Upper lobe of left lung (tissue), 6 donors: ENCODE results near the gene RBM33. TPM values are rescaled to one million over a fixed set of nuclear protein-coding genes. Genes with fewer than 3 reads are reported as not detected.

Experiments used
- ATAC-seq, 2 donors: fragments of 200-7000 bp; cut with Tn5 transposase; one replicate each; pipeline ENCODE4 v1.9.1; 2022; ENCODE audit warnings: mild to moderate bottlenecking in 2 of 2, moderate library complexity in 2 of 2; ENCODE audit not compliant: low FRiP score in 2 of 2
- DNase-seq, 2 donors: peaks; one replicate each; pipeline ENCODE4 v3.0.0-alpha.2; 2019 to 2020
- H3K27ac ChIP-seq, 4 donors: fragments of 200-600 bp; sonication (generic); one replicate each; pipeline ENCODE4 v1.5.1; 2016 to 2019
- H3K27me3 ChIP-seq, 4 donors: fragments of 200-600 bp; sonication (generic); one replicate each; pipeline ENCODE4 v1.5.1; 2017 to 2019
- H3K36me3 ChIP-seq, 4 donors: fragments of 200-600 bp; sonication (generic); one replicate each; pipeline ENCODE4 v1.5.1; 2016 to 2019
- H3K4me1 ChIP-seq, 4 donors: fragments of 200-600 bp; sonication (generic); one replicate each; pipeline ENCODE4 v1.5.1; 2018 to 2019
- H3K4me3 ChIP-seq, 4 donors: fragments of 200-600 bp; sonication (generic); one replicate each; pipeline ENCODE4 v1.5.1; 2017 to 2019; ENCODE audit warnings: mild to moderate bottlenecking in 2 of 4, moderate library complexity in 1 of 4
- H3K9me3 ChIP-seq, 4 donors: fragments of 200-600 bp; sonication (generic); one replicate each; pipeline ENCODE4 v1.5.1; 2018 to 2019
- EP300 ChIP-seq, 4 donors: sonication (generic); formaldehyde crosslinking; IDR thresholded peaks; one replicate each; pipeline ENCODE4 v1.5.1; 2017; ENCODE audit warnings: antibody characterized with exemption in 4 of 4, control low read depth in 2 of 4
- POLR2A ChIP-seq, 4 donors: fragments of 450-650 bp; IDR thresholded peaks; one replicate each; pipeline ENCODE4 v1.5.1; 2016 to 2017; ENCODE audit warnings: antibody characterized with exemption in 4 of 4, mild to moderate bottlenecking in 2 of 4
- POLR2AphosphoS5 ChIP-seq, 2 donors: sonication (generic); formaldehyde crosslinking; IDR thresholded peaks; one replicate each; pipeline ENCODE4 v1.5.1; 2017; ENCODE audit warnings: antibody characterized with exemption in 2 of 2
- WGBS, 2 donors: methylation state at CpG; one replicate each; pipeline ENCODE4 v1.1.5; 2017 to 2018; 5-methylcytosine and 5-hydroxymethylcytosine counted together
- total RNA-seq, 6 donors: library from RNA; depleted of rRNA in 4 of 6; stranded (reverse); fragments of >200 nt in 4 of 6; gene quantifications; one replicate each; pipeline versions ENCODE4 v1.1.0 to v1.2.1, GENCODE V29; 2016 to 2021
- TF ChIP-seq, protein P1 (sequence below), 6 experiments: fragments of 450-650 bp in 4 of 6; fragments of 200-600 bp in 2 of 6; sonication (generic) in 2 of 6; IDR thresholded peaks; one replicate each; pipeline ENCODE4 v1.5.1; 2016 to 2019; ENCODE audit warnings: antibody characterized with exemption in 6 of 6
- donor health status: DM: no; HTN: no; CAD: no; lungs with moderate emphysema.
- donor health status: DM: no; HTN: yes; CAD: no; lungs with severe emphysema.

The RBM33 gene
- total RNA-seq, 6 donors from 2014 or later = 40.6 to 179 (median 76.4) TPM

DNA sequence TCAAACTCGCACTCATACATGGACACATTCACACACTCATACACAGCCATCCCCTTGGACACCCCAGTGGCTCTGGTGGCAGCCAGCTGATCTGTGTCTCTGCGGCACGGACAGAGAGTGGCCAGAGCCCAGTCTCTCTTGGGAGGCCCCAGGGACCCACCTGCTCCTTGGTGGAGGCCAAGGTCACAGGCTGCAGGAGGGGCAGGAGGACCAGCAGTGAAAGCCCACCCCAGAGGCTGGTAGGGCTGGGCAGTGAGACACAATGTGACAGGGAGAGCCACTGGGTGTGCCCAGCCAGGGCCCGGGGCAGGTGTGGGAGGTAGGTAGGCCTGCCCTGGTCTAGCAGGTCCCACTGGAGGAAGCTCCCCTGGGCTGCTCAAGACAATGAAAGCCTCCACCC, 149.3 kb downstream of the RBM33 start:
- no peak for TF ChIP-seq EP300 (IDR thresholded peaks at IDR 0.05)
- TF ChIP-seq POLR2AphosphoS5 (IDR thresholded peaks at IDR 0.05) = no peak
- TF ChIP-seq POLR2A (IDR thresholded peaks at IDR 0.05) = no peak
- TF ChIP-seq, protein P1, sequence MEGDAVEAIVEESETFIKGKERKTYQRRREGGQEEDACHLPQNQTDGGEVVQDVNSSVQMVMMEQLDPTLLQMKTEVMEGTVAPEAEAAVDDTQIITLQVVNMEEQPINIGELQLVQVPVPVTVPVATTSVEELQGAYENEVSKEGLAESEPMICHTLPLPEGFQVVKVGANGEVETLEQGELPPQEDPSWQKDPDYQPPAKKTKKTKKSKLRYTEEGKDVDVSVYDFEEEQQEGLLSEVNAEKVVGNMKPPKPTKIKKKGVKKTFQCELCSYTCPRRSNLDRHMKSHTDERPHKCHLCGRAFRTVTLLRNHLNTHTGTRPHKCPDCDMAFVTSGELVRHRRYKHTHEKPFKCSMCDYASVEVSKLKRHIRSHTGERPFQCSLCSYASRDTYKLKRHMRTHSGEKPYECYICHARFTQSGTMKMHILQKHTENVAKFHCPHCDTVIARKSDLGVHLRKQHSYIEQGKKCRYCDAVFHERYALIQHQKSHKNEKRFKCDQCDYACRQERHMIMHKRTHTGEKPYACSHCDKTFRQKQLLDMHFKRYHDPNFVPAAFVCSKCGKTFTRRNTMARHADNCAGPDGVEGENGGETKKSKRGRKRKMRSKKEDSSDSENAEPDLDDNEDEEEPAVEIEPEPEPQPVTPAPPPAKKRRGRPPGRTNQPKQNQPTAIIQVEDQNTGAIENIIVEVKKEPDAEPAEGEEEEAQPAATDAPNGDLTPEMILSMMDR (IDR thresholded peaks at IDR 0.05) = no peak
- Histone ChIP-seq H3K9me3 (no peaks in the 10 kb centered on the region), H3K27me3 (peaks cover 0 to 5% (median 0%) of the 10 kb centered on the region in 4 donors), H3K36me3 (no peaks in the 10 kb centered on the region), H3K4me1 (peaks cover 6 to 10% (median 7%) of the 10 kb centered on the region in 4 donors), H3K4me3 (no peak overlapping the region), H3K27ac (no peak overlapping the region)
- ATAC-seq (no peak), DNase-seq (no peak)
- WGBS, 2 donors = 76 to 85% methylated on average over 4 of the region's 4 CpGs

GRCh38 chr7:155794196-155794595, 149.7 kb downstream of the RBM33 start:
- H3K4me3 ChIP-seq = no peak overlapping the region

DNA sequence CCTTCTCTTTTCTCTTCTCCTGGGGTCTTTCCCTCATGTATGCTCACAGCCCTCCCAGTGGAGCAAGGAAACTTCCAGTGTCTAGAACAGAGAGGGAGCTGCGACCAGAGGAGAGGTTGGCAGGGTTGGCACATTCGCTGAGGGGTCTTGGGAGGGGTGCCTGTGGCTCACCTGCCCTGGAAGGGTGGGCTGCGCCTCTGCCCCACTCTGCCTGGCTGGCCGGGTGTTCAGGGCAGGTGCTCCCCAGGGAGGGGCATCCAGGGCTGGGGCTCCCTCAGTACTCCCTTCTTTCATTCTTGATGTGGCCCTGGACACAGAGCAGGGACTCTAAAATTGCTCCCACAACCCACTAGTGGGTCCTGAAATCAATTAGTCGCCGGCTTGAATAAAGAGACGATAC, 150.9 kb downstream of the RBM33 start:
- Histone ChIP-seq H3K4me1 (peaks cover 6 to 10% (median 7%) of the 10 kb centered on the region in 4 donors), H3K27ac (no peak overlapping the region), H3K4me3 (no peak overlapping the region), H3K36me3 (no peaks in the 10 kb centered on the region), H3K27me3 (peaks cover 0 to 5% (median 0%) of the 10 kb centered on the region in 4 donors), H3K9me3 (no peaks in the 10 kb centered on the region)
- no peak for ATAC-seq
- DNase-seq = no peak
- WGBS, 2 donors = 87 to 89% methylated on average over 5 to 7 of the region's 7 CpGs
- TF ChIP-seq, protein P1 (IDR thresholded peaks at IDR 0.05) = no peak
- TF ChIP-seq POLR2A (IDR thresholded peaks at IDR 0.05) = no peak
- no peak for TF ChIP-seq EP300 (IDR thresholded peaks at IDR 0.05)
- no peak for TF ChIP-seq POLR2AphosphoS5 (IDR thresholded peaks at IDR 0.05)

More at GRCh38 chr7:155794196-155794595, 149.7 kb downstream of the RBM33 start:
- 76 to 87% methylated on average over 6 to 9 of the region's 9 CpGs for WGBS, 2 donors
- Histone ChIP-seq H3K27ac (no peak overlapping the region), H3K27me3 (peaks cover 0 to 5% (median 0%) of the 10 kb centered on the region in 4 donors), H3K9me3 (no peaks in the 10 kb centered on the region), H3K36me3 (no peaks in the 10 kb centered on the region), H3K4me1 (peaks cover 6 to 10% (median 7%) of the 10 kb centered on the region in 4 donors)
- DNase-seq = no peak
- TF ChIP-seq EP300 (IDR thresholded peaks at IDR 0.05) = no peak
- TF ChIP-seq POLR2A (IDR thresholded peaks at IDR 0.05) = no peak
- TF ChIP-seq, protein P1 (IDR thresholded peaks at IDR 0.05) = no peak
- TF ChIP-seq POLR2AphosphoS5 (IDR thresholded peaks at IDR 0.05) = no peak
- no peak for ATAC-seq

DNA sequence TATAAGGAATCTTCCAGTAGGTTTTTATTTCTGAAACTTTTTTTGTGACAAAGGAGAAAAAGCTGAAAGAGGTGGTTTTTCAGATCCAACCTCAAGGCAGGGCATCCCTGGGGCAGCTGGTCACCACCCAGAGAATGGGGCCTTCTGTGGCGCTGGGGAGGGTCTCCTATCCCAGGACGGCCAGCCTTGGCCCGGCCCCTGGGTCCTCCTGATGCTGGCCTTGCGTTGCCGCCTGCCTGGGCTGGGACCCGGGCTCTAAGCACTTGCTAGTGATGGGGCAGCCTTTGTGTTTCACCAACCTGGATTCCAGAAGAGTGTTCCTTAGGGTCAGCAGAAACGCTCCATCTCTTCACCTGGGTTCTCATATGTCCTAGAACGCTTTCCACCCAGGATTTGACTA, 151.5 kb downstream of the RBM33 start:
- Histone ChIP-seq H3K4me1 (peaks cover 6 to 10% (median 7%) of the 10 kb centered on the region in 4 donors), H3K9me3 (no peaks in the 10 kb centered on the region), H3K27ac (no peak overlapping the region), H3K4me3 (no peak overlapping the region), H3K36me3 (no peaks in the 10 kb centered on the region), H3K27me3 (peaks cover 0 to 5% (median 0%) of the 10 kb centered on the region in 4 donors)
- ATAC-seq = no peak
- TF ChIP-seq POLR2AphosphoS5 (IDR thresholded peaks at IDR 0.05) (no peak), POLR2A (IDR thresholded peaks at IDR 0.05) (no peak), EP300 (IDR thresholded peaks at IDR 0.05) (no peak)
- TF ChIP-seq, protein P1 (IDR thresholded peaks at IDR 0.05) = no peak
- WGBS, 2 donors = 89 to 96% methylated on average over 8 of the region's 8 CpGs
- DNase-seq = no peak
